NB4 (cell line): Measurements from ENCODE around the gene CCDC78.

ENCODE experiments used
- DNase-seq: peaks from one replicate; pipeline ENCODE4 v3.0.0; 2010; ENCODE audit warnings: low read depth
- H3K4me3 ChIP-seq: one replicate; pipeline ENCODE4 v1.5.1; 2011; ENCODE audit warnings: mild to moderate bottlenecking, low read depth, low read length, moderate library complexity
- MAX ChIP-seq: IDR thresholded peaks from 2 replicates; pipeline ENCODE4 v1.6.1; 2011; ENCODE audit warnings: low read depth, low read length
- MYC ChIP-seq: IDR thresholded peaks from 2 replicates; pipeline ENCODE4 v1.6.1; 2011; ENCODE audit warnings: low read depth, low read length
- POLR2A ChIP-seq: IDR thresholded peaks from 2 replicates; pipeline ENCODE4 v1.6.1; 2011; ENCODE audit warnings: mild to moderate bottlenecking; ENCODE audit not compliant: insufficient read length; ENCODE audit errors: extremely low read depth
- TF ChIP-seq, protein P1 (sequence below): IDR thresholded peaks from one replicate; pipeline ENCODE4 v1.5.1; 2012; ENCODE audit warnings: low read depth, low read length

The CCDC78 gene

GRCh38 chr16:687499-687898 is 38.7 kb downstream of the CCDC78 start:
- H3K4me3 ChIP-seq, result no peak overlapping the region
- TF ChIP-seq POLR2A (no peak), MYC (no peak), MAX (no peak)
- TF ChIP-seq, protein P1, sequence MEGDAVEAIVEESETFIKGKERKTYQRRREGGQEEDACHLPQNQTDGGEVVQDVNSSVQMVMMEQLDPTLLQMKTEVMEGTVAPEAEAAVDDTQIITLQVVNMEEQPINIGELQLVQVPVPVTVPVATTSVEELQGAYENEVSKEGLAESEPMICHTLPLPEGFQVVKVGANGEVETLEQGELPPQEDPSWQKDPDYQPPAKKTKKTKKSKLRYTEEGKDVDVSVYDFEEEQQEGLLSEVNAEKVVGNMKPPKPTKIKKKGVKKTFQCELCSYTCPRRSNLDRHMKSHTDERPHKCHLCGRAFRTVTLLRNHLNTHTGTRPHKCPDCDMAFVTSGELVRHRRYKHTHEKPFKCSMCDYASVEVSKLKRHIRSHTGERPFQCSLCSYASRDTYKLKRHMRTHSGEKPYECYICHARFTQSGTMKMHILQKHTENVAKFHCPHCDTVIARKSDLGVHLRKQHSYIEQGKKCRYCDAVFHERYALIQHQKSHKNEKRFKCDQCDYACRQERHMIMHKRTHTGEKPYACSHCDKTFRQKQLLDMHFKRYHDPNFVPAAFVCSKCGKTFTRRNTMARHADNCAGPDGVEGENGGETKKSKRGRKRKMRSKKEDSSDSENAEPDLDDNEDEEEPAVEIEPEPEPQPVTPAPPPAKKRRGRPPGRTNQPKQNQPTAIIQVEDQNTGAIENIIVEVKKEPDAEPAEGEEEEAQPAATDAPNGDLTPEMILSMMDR, result no peak
- DNase-seq, result no peak

DNA sequence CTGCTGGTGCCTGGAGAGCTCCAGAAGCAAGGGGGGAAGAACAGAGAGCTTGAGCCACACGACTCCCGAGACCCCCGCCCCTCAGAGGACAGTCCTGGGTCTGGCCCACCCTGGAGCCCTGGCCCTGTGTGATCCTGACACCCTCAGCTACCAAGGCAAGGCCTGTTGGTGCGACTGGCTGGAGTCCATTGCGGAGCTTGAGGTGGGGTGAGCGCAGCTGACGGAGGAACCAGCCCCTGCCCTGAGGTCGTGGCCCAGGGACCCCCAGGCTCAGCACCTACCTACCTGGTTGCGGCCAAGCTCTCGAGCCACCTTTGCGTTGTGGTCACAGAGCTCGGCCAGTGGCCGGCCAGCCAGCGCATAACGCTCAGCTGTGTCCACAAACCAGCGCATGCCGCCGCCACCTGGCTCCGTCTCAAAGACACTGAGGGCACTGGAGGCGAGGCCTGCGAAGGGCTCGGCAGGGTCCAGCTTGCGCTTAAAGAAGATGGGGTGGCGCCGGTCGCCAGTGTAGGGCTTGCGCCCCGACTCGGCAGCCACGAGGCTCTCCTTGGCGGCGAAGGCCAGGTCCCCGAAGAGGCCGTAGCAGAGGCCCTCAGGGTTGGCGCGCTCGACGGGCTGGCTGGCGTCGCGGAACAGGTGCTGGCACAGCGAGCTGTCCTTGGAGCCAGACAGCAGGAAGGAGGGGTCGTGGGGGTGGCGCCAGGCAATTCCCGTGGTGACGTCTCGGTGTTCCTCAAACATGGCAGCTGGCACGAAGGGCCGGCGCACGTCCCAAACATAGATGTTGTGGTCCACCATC is 39.6 kb downstream of the CCDC78 start:
- TF ChIP-seq, protein P1, result no peak
- no peak for TF ChIP-seq POLR2A
- TF ChIP-seq MAX, result no peak
- no peak for TF ChIP-seq MYC
- no peak for DNase-seq
- H3K4me3 ChIP-seq, result no peak overlapping the region

- no peak overlapping the region for H3K4me3 ChIP-seq
- peak; percentile 56 for DNase-seq
- TF ChIP-seq MAX (peak; percentile 12; the same call in 1 of the 2 replicates), MYC (peak; percentile 18; the same call in 1 of the 2 replicates), POLR2A (no peak)
- TF ChIP-seq, protein P1, result peak; percentile 50
Observed at GRCh38 chr16:685967-686366, 40.3 kb downstream of the CCDC78 start.

DNA sequence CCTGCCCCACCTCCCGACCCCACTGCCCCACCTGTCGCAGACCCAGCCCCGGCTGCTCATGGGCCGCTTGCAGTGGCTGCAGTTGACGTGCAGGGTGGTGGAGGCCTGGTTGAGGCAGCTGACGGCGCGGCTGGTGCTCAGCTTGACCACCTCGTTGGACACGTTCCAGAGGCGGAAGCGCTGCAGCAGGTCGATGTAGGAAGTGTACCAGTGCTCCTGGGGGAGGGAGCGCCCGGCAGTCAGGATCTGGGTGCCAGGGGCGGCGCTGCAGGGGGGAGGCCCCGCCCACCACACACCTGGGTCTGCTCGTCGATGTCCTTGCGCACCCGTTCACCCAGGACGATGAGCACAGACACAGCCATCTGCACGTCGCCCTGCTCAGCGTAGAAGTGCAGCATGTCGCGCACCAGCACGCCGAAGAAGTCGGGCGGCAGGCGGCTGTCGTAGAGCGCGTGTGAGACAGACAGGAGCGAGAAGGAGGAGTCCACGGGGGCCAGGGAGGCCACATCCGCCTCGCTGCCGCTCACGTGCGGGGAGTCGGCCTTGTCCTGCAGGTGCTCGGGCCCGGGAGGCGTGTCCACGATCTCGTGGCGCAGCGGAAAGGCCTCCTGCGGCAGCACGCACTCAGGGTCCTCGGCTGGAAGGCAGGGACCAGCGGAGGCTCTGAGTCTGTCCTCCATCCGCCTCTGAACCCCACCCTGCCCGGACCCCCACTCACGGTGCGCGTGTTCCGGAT is 41.1 kb downstream of the CCDC78 start:
- TF ChIP-seq POLR2A (no peak), MAX (no peak), MYC (no peak)
- TF ChIP-seq, protein P1, result no peak
- H3K4me3 ChIP-seq, result peak overlapping the region; percentile 32
- peak; percentile 57 for DNase-seq

- TF ChIP-seq MAX, result peak; percentile 18
- TF ChIP-seq, protein P1, result no peak
- TF ChIP-seq MYC, result peak; percentile 65; the same call in 1 of the 2 replicates
- TF ChIP-seq POLR2A, result peak; percentile 75
- peak; percentile 94 for DNase-seq
Observed at GRCh38 chr16:684071-684794, 42.0 kb downstream of the CCDC78 start, which contains the start of gene JMJD8. Gene JMJD8 (minus strand): TSS chr16:684334. CDS start chr16:684319, 15 bp downstream.

More at GRCh38 chr16:684071-684794, 42.0 kb downstream of the CCDC78 start, which contains the start of gene JMJD8:
- H3K4me3 ChIP-seq, result peak within 1 kb of the TSS; percentile 53
